OCI-LY3 (cell line): ENCODE results near the gene TUBGCP3.

Experiments used
- CTCF ChIP-seq: fragments of 200-600, 300-600 bp; sonication (generic); IDR thresholded peaks from 2 replicates; pipeline ENCODE4 v1.5.1; 2014; ENCODE audit warnings: antibody characterized with exemption, low read length, low read depth
- EZH2phosphoT487 ChIP-seq: fragments of 200-600 bp; shearing (Covaris generic); IDR thresholded peaks from 2 replicates; pipeline ENCODE4 v1.6.1; 2018; ENCODE audit warnings: antibody characterized with exemption, mixed run types, low read depth

GRCh38 chr13:112545856-112546255 lies 42.1 kb downstream of the TUBGCP3 start:
- TF ChIP-seq CTCF (no peak), EZH2phosphoT487 (no peak)
